M059J (cell line): ENCODE measurements around the gene CTBP2. TPM values are rescaled to one million over a fixed set of nuclear protein-coding genes. Genes with fewer than 3 reads are reported as not detected.
A peak's percentile ranks its signal among the peaks of the same experiment; 100 is the strongest.
"Not testable (repeated sequence)": the region's sequence is repeated elsewhere in the genome, so short reads cannot be mapped to it uniquely, and the experiment has no call there.

Experiments
- DNase-seq: peaks from one replicate; pipeline ENCODE4 v3.0.0-alpha.2; 2012; ENCODE audit warnings: low read depth
- total RNA-seq: library from RNA; depleted of rRNA; stranded (reverse); fragments of >200 nt; shearing (Covaris generic); gene quantifications from 2 replicates; pipeline ENCODE4 v1.2.3, GENCODE V29; 2014

CTBP2 gene
- total RNA-seq, 1 experiment from 2014 or later, result 55.5 TPM

- DNase-seq, result peak; percentile 89
Observed at GRCh38 chr10:125064681-125065492, 95.5 kb downstream of the CTBP2 start.

DNA sequence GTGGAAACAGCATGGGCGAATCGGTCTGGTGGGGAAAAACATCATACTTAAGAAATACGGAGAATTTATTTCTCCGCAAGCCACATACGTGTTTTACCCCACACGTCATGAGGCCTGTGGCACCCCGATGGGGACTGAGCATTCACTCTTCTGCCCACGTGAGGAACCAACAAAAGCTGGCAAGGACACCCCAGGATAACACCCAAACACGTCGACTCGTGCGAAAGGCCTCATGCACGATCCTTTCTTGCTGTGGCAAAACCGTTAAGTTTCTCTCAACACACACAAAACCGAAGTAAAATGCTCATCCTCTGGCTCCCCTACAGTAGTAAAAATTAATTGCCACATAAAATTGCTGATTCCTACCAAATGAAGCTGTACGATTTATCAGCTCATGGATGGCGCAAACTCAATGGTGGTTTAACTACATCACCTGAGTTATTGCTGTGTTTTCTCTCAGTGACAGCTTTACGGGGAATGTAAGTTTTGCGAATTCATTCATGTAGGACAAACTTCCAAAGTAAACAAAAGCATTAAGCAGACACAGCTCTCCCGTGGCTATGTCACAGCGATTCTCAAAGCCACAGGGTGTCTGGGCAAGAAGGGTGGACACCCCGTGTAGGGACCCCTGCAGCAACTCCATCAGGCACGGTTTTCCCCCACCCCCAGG, 97.0 kb downstream of the CTBP2 start:
- peak; percentile 42 for DNase-seq

GRCh38 chr10:125062914-125063230, 97.5 kb downstream of the CTBP2 start:
- DNase-seq, result no peak

- no peak for DNase-seq
Observed at GRCh38 chr10:125062227-125062913, 98.0 kb downstream of the CTBP2 start.

GRCh38 chr10:125061557-125062226, 98.7 kb downstream of the CTBP2 start:
- no peak for DNase-seq

GRCh38 chr10:125060826-125061556, 99.4 kb downstream of the CTBP2 start:
- DNase-seq, result peak; percentile 15

DNA sequence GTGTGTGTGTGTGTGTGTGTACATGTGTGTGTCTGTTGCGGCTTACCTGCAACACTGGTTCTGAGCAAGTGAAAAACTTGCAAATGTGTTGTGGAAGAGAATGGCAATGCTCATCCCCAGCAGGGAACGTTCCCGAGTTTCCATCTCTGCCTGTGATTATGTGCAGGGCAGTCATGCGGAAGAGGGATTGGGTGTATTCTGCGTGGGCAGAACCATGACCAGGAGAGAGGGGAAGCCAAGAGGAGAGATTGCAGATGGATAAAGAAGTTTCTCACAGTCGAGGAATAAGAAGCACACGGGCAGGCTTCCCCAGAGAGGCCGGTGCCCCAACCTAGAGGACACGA, 99.9 kb downstream of the CTBP2 start:
- no peak for DNase-seq

DNA sequence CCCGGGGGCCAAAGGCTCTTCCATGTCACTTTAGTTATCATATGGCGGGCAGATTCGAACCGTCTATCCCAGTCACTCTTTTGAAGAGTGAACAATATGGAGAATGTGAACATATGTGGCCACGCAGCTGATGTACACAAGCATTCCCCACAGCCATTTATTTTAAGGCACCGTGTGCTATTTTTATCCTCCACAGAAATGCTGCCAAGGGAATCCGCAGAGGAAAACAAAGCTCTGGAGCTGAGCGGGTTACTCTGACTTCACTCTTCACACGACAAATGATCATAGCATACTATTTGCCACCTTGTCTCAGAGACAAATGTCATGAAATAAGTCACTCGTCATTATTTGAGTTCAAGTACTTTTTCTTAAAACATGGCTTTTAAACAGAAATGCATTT, 100.3 kb downstream of the CTBP2 start:
- no peak for DNase-seq

DNA sequence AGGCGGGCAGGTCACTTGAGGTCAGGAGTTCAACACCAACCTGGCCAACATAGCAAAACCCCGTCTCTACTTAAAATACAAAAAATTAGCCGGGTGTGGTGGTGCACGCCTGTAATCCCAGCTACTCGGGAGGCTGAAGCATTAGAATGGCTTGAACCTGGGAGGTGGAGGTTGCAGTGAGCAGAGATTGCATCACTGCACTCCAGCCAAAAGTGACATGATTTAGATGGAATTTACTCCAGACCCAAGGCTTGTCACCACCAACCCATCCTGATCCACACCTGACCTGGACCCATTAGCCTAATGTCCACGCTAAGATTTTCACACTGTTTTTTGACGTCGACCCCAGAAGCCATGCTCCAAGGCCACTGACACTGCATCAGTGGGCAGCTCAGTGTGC, 101.0 kb downstream of the CTBP2 start:
- DNase-seq, result not testable (repeated sequence)

- peak; percentile 16 for DNase-seq
Observed at GRCh38 chr10:125057158-125058001, 103.0 kb downstream of the CTBP2 start.

GRCh38 chr10:125056161-125057132, 103.9 kb downstream of the CTBP2 start:
- DNase-seq, result no peak

- DNase-seq, result no peak
Observed at GRCh38 chr10:125055446-125055845, 104.9 kb downstream of the CTBP2 start.

DNA sequence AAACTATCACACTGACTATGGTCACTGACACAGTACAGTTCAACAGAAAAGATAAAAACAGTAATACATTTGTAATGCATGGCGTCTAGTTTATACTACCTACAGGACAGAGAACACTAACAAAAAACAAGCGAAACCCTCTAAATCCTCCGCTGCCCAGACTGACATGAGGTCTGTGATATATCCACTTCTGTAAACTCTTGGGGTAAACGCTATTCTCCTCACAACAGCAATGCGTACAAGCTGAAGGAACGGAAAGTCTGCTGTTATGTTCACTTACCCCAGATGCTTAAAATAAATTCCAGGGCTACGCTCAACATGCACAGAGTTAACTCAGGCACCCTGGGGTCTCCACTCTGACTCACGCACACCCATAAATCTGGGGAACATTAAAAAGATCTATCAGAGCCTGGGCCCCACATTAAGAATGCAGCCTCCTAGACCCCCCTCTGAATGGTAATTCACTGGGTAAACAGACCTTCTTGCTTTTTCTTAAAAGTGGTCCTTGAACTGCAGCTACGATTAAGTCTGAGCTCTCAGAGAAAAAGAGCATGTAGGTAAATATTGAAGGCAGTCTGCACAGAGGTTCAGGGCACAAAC, 105.6 kb downstream of the CTBP2 start:
- DNase-seq, result no peak

DNA sequence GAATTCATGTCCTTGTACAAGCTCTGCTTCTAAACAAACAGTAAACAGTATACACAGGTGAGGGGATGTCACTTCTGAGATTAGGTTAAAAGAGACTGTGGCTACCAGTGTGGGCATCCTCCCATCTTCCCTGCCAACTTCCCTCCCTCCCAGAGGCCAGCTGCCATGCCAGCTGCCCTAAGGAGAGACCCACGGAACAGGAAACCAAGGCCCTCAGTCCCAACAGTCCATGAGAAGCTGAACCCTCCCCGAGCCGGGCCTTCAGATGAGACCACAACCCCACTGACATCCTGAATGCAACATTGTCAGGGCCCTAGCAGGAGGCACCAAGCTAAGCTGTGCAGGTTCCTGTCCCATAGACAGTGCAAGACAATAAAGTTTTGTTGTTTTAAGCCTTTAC, 106.1 kb downstream of the CTBP2 start:
- DNase-seq, result no peak

DNA sequence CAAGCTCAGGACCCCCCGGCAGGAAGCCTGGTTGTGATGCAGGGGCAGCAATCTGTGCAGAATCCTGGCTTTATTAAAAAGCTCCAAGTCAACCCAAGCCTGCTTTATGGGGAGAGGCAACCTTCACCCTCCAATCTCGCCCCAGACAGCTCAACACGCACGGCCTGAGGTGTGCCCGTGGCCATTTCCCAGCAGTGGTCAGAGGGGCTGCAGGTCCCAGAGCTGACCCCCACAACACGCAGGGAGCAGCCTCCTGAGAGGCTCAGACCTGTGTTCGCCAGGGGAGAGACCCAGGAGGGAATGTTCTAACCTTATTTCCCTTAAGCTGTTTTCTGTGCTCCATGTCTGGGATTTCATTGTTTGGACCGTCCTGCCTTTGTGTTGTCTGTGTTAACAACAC, 108.2 kb downstream of the CTBP2 start:
- no peak for DNase-seq

- no peak for DNase-seq
Observed at GRCh38 chr10:125050383-125050782, 110.0 kb downstream of the CTBP2 start.

GRCh38 chr10:125049216-125049881, 111.0 kb downstream of the CTBP2 start:
- no peak for DNase-seq

DNA sequence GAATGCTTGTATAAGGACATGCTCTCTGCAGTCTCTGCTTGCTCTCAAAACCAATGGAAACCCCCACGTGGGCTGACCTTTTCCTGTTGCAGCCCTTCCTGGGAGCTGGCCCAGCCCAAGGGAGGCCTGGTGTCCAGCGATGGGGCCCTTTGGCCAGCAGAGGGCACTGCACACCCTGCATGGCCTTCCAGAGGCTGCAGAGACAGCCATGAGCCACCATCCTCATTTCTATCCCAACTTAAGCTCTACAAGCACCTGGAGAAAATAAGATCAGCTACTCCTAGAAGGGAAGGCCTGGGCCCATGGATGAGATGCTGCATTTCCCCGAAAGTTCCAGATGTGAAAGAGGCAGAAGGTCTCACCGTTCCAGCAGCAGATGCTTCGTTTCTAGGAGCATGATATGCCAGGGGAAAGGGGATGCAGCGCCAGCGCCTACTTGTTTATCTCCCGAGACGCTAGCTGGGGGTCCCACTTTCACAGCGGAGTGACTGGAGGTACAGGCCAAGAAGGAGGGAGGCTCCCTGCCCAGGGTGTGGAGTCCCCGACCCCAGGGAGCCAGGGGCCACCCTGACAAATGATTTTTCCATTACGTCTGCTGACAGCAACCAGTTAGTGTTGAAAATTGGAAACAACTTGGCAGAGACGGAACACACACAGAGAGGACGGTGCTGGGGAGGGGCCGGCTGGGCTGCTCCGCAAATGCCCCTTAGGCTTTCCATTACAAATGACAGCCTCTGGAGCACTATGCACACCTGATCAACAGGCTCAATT, 112.1 kb downstream of the CTBP2 start:
- DNase-seq, result peak; percentile 74
